Measurements from ENCODE around the gene BCAS3.

BCAS3 gene

DNA sequence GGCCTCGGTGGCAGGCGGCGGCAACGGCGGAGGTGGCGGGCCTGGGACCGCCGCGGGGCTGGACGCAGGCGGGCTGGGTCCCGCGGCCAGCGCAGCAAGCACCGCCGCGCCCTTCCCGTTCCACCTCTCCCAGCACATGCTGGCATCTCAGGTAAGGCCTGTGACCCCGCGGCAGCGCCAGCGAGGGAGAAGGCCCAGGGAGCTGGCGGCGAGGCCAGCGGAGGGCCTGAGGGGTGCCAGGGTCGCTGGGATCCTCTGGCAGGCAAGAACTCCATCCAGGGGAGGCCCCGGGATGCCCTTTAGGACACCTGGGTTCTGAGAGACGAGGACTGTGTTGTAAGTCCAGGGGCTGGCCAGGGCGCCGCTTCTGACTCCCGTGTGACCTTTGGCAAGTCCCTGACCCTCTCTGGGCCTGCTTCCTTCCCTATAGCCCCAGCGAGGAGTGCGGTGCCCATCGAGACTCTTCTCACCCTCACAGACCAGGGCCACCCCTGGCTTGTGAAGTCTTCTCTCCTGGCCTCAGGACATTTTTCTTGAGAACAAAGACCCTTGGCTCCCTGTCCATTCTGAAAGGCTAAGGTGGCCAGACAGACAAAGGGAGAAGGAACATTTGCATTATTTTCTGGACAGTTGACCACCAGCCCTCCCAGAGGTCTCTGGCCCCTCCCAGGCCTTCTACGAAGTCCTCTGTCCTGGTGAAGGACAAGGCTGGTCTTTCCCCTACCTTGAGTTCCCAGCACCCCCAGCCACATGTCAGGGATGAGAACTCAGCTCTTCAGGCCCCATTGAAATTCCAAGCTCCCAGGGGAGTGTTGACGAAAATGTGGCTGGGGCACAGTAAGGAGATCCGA lies 728.3 kb downstream of the BCAS3 start:
- DNase-seq: no peak

GRCh38 chr17:61406537-61406845 lies 728.8 kb downstream of the BCAS3 start:
- no peak for DNase-seq

- no peak for DNase-seq
These were observed 729.6 kb downstream of the BCAS3 start for GRCh38 chr17:61406971-61407911.

DNA sequence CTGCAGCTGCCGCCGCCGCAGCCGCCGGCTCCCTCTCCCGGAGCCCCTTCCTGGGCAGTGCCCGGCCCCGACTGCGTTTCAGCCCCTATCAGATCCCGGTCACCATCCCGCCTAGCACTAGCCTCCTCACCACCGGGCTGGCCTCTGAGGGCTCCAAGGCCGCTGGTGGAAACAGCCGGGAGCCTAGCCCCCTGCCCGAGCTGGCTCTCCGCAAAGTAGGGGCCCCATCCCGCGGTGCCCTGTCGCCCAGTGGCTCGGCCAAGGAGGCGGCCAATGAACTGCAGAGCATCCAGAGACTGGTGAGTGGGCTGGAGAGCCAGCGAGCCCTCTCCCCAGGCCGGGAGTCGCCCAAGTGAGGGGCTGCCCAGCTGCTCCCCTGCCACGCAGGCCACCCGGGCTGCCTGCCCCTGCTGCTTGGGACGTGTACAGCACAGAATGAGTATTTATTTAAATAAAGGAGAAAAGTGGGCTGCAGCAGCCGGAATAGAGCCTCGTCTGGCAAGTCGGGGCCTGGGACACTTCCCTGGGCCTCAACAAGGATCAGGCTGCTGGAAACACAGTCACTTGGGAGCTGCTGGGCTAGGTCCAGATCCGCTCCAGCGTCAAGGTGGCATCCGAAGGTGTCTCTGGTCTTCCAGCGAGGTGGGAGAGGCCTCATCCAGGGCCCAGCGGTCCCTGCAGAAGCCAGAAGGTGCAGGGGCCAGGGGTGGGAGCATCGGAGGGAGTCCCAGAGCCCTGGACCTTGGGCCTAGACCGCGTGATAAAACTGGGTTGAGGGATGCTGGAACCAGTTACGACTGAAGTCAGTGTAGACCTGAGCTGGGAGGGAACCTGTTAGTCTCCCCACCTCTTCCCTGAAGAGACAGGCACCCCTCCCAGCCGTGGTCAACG lies 730.7 kb downstream of the BCAS3 start:
- no peak for DNase-seq

DNA sequence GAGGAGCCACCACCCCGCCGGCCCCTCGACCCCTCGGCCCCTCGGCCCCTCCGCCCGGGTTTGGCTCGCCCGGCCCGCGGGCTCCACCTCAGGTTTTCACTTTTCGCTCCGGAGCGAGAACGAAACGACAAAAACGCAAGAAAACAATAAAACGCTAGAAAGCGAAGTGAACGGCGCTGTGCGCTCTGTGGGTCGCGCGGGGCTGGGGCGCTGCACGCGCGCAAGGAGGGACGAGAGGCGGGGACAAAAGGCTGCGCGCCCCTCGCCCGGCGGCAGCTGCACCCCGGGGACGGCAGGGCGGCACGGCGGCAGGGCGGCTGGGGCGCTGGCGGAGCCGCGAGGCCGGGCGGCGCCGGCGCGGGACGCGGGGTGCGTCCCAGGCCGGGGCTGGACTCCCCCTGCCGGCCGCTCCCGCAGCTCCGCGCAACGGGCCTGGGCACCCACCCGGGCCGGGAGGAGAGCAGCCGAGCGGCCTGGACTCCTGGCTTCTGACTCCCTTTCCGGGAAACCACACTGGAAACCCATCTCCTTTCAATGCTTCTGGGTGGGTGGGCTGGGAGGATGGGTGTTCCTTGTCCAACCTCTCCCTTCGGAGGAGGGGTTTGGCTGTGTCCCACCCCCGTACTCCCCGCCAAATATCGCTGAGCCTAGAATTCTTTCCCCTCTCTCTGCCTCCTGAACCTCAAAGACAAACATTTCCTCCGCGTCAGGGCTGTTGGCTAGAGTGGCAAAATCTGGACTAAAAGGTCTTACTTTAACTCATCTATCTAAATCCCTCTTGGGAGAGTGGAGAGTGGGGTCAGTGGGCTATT lies 731.9 kb downstream of the BCAS3 start:
- DNase-seq: peak; percentile 31 to 36

GRCh38 chr17:61410141-61411010 lies 732.7 kb downstream of the BCAS3 start:
- DNase-seq: peak; percentile 74 to 76

DNA sequence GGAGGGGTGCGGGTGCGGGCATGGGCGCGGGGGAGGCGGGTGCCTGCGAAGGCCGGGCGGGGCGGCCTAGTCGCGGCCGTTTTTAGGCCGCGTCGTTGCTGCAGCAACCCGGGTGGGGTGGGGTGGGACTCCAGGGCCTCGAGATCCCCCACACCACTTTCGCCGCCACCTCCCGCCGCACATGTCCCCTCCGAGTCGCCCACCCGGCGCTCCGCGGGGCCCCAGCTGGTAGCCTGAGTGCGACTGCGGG lies 733.3 kb downstream of the BCAS3 start:
- DNase-seq: no peak

GRCh38 chr17:61411261-61412142 lies 733.9 kb downstream of the BCAS3 start:
- DNase-seq: peak in 1 of 2 donors; percentile 22

DNA sequence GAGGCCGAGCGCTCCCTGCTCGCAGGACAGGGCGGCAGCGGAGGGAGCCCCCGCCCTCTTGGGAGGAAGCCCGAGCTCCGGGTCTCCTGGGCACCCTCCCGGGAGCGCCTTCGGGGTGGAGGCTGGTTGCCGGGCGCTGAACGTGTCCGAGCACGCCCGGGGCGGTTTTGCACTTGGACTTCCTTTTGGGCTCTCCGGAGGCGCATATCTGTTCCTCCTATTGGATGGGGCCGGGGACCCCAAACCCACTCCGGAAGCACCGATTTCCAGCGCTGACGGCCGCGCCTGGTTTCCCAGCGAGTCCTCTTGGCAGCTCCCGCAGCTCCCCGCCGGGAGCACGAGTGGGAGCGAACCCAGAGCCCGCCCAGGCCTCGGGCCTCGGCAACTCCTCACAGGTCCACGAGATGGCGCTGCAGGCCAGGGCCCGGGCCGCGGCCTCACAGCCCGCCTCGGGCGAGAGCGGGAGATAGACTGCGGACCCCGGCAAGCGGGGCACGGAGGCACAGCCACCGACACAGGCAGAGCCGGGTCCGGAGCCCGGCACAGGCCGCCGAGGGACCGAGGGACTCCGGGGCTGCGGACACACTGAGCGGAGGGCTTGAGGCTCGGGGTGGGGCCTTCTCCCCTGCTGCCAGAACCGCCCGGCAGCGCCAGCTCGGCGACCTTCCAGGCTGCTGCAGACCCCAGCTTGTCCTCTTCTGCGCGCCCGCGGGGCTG lies 734.6 kb downstream of the BCAS3 start:
- DNase-seq: peak; percentile 78 to 83

- DNase-seq: no peak
These were observed 735.4 kb downstream of the BCAS3 start for GRCh38 chr17:61412860-61413660.

DNA sequence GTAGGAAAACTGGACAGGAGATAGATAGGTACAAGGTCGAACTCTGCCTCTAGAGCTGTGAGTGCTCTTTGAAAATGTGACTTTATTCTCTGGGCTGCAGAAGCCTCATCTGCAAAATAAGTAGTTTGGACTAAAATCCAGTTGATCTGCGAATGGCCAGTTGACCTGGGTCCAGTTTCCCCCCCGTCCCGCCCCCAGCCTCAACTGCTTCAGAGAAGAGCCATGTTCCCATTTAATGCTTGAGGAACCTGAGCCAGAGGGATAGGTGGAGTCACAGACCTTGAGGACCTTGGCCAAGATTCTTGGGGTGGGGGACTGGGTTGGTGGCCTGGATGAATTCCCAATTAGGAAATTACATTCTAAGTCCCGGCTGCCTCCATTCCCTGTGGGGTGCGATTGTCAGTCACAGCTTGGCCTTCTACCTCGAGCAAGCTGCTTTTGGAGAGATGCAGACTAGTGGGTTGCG lies 736.0 kb downstream of the BCAS3 start:
- no peak for DNase-seq

DNA sequence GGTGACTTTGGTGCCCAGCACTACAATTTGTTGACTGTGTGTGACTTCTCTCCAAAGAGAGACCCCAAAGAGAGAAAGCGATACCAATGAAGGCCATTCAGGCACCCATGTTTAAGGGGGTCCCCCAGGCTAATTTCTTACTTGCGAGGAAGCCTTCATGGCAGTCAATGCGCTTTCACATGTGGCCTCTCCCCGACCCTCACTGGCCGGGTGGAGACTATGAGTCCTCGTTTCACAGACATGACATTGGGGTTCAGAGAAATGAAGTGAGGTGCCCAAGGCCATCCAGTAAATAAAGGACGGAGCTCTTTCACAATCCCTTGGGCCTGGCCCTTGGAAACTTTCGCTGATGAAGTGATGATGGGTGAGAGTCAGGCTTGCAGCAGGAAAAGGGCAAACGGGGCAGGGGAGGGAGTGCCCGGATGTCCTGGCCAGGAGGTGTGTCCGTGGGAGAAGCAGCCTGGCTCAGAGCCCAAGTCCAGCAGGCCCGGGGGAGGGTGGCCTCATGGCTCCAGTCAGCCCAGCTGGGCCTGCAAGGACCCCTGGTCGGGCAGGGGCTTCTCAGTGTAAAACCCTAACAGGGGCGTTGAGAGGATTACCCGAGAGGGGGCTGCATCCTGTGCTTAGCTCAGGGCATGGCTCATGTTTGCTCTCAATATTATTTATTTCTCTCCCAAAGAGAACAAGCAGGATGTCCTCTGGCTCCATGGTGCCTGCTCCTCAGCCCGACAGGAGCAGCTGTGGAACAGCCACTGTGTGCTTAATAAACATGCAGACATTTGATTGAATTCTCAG lies 736.7 kb downstream of the BCAS3 start:
- DNase-seq: no peak

- no peak for DNase-seq
These were observed 737.2 kb downstream of the BCAS3 start for GRCh38 chr17:61414936-61415251.

GRCh38 chr17:61415374-61416210 lies 737.9 kb downstream of the BCAS3 start:
- DNase-seq: no peak

DNA sequence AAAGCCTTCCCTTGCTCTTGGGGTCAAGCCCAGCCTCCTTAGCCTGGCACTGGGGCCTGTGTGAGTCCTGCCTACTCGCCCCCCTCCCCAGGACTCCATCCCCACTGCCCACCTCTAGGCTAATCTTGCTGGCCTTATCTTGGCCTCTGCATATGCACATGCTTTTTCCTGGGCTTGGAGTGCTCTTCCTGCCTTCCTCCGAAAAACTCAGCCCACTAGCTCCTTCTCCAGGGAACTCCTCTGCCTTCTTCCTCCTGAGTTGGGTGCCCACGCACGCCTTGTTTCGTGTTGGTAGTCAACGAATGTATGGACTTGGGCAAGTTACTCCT lies 738.5 kb downstream of the BCAS3 start:
- DNase-seq: no peak

DNA sequence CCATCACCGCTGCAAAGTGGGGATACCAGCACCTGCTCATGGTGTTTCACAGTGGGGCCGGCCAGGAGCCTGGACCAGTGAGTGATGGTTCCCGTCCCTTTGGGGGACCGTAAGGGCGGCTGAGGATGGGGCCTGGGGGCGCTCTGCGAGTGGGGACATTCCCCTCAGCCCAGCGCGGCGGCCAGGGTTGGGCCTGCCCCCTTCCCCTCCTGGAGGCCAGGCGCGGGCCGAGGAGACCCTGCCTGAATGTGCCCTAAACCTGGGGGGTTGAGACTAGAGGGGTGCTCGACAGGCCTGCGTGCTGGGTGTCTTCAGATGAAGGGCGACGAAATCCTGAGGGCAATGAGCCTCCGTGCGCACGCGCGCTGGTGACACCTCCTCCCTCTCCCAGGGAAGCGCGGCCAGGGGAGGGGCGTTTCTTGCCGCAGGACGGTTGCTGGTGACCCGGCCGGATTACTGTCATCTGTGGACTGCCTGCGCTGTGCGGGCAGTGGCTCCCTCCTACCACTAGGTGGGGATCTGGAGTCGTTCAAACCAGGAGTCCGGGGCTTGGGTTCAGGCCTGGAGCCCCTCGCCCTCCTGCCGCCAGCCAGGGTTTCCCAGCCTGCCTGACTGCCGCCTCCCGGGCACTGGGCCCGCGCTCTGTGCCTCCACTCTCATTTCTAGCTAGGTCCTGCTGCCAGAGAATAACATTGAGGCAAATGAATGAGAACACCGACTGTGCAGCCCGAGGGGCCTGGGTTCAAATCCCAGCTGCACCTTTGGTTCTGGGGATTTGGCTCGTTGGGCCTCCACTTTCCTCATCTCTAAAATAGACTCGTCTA lies 739.1 kb downstream of the BCAS3 start:
- peak; percentile 55 to 66 for DNase-seq

Measured in CD4-positive, alpha-beta T cell treated with Interleukin-1 beta for 1 hour (primary cell).